GM23338 (cell line): ENCODE results near the gene SGCB. TPM values are rescaled to one million over a fixed set of nuclear protein-coding genes. Genes with fewer than 3 reads are reported as not detected.

Experiments used
- CREB1 ChIP-seq: fragments of 250-450 bp; sonication (Bioruptor Pico); IDR thresholded peaks from 2 replicates; pipeline ENCODE4 v1.5.0; 2020; ENCODE audit warnings: low read depth, mild to moderate bottlenecking, moderate library complexity
- ETS1 ChIP-seq: IDR thresholded peaks from 2 replicates; pipeline ENCODE4 v1.6.1; 2016; ENCODE audit warnings: antibody characterized with exemption
- EZH2 ChIP-seq: fragments of 200-600 bp; sonication (generic); IDR thresholded peaks from one replicate; pipeline ENCODE4 v1.8.0; 2017; ENCODE audit warnings: antibody characterized with exemption, mild to moderate bottlenecking, low read depth; ENCODE audit not compliant: unreplicated experiment
- NANOG ChIP-seq: IDR thresholded peaks from 2 replicates; pipeline ENCODE4 v1.6.1; 2016; ENCODE audit warnings: antibody characterized with exemption, borderline replicate concordance
- POLR2AphosphoS5 ChIP-seq: IDR thresholded peaks from 2 replicates; pipeline ENCODE4 v1.6.1; 2016; ENCODE audit warnings: antibody characterized with exemption, low read depth
- REST ChIP-seq: IDR thresholded peaks from one replicate; pipeline ENCODE4 v1.6.1; 2018; ENCODE audit warnings: antibody characterized with exemption; ENCODE audit not compliant: unreplicated experiment
- STAT1 ChIP-seq: IDR thresholded peaks from one replicate; pipeline ENCODE4 v1.6.1; 2016; ENCODE audit warnings: antibody characterized with exemption; ENCODE audit not compliant: unreplicated experiment
- ZNF331 ChIP-seq: fragments of 250-450 bp; sonication (Bioruptor Pico); IDR thresholded peaks from 2 replicates; pipeline ENCODE4 v1.5.0; 2020; ENCODE audit warnings: low read depth, mild to moderate bottlenecking, moderate library complexity
- ZNF462 ChIP-seq: fragments of 250-450 bp; sonication (Bioruptor Pico); IDR thresholded peaks from 2 replicates; pipeline ENCODE4 v1.5.0; 2020; ENCODE audit warnings: mild to moderate bottlenecking, moderate library complexity
- polyA plus RNA-seq: library from polyadenylated mRNA; unstranded; fragments of >200 nt; fragmentation: Nextera tagmentation; extraction: Ambion mirVana; gene quantifications from 2 replicates; pipeline ENCODE4 v1.2.1, GENCODE V29; 2016
- total RNA-seq: library from RNA; depleted of rRNA; stranded (reverse); fragments of >200 nt; shearing (Covaris generic); gene quantifications from 2 replicates; pipeline ENCODE4 v1.2.3, GENCODE V29; 2014

SGCB gene
- total and polyA plus RNA-seq, 2 experiments from 2014 or later: 11.8 to 19.6 TPM

- TF ChIP-seq ZNF462 (CRISPR knock-in tag) (no peak), EZH2 (no peak), STAT1 (no peak), CREB1 (CRISPR knock-in tag) (no peak), NANOG (no peak), ZNF331 (CRISPR knock-in tag) (no peak), POLR2AphosphoS5 (no peak), REST (no peak), ETS1 (no peak)
These were observed 33.7 kb downstream of the SGCB start (continued) for GRCh38 chr4:52004414-52004813.
